Measurements from ENCODE around the gene DIDO1.
"Not testable (repeated sequence)": the region's sequence is repeated elsewhere in the genome, so short reads cannot be mapped to it uniquely, and the experiment has no call there.

GRCh38 chr20:62960446-62961309 lies 34.4 kb upstream of the DIDO1 start:
- not testable (repeated sequence) for TF ChIP-seq CTCF (conservative IDR thresholded peaks at IDR 0.05; ENCODE audit: low read length); EZH2phosphoT487 (IDR thresholded peaks at IDR 0.05; ENCODE audit: borderline replicate concordance, low read depth, low read length)
